Loucy (cell line): ENCODE measurements around the gene IQCE.

ENCODE experiments used
- CTCF ChIP-seq: fragments of 200-600 bp; sonication (generic); conservative IDR thresholded peaks from 2 replicates; pipeline ENCODE4 v1.5.1; 2014; ENCODE audit warnings: mild to moderate bottlenecking, antibody characterized with exemption, low read length
- EZH2phosphoT487 ChIP-seq: fragments of 200-600 bp; IDR thresholded peaks from 2 replicates; pipeline ENCODE4 v1.6.1; 2018; ENCODE audit warnings: antibody characterized with exemption, mild to moderate bottlenecking, moderate library complexity, borderline replicate concordance

- TF ChIP-seq CTCF (no peak), EZH2phosphoT487 (no peak)
Observed at GRCh38 chr7:2634267-2635145, 75.7 kb downstream of the IQCE start.
